Measurements from ENCODE around the gene RAVER1. TPM values are rescaled to one million over a fixed set of nuclear protein-coding genes. Genes with fewer than 3 reads are reported as not detected.

RAVER1 gene
- total RNA-seq, 1 donor from 2014 or later = 24.8 TPM

DNA sequence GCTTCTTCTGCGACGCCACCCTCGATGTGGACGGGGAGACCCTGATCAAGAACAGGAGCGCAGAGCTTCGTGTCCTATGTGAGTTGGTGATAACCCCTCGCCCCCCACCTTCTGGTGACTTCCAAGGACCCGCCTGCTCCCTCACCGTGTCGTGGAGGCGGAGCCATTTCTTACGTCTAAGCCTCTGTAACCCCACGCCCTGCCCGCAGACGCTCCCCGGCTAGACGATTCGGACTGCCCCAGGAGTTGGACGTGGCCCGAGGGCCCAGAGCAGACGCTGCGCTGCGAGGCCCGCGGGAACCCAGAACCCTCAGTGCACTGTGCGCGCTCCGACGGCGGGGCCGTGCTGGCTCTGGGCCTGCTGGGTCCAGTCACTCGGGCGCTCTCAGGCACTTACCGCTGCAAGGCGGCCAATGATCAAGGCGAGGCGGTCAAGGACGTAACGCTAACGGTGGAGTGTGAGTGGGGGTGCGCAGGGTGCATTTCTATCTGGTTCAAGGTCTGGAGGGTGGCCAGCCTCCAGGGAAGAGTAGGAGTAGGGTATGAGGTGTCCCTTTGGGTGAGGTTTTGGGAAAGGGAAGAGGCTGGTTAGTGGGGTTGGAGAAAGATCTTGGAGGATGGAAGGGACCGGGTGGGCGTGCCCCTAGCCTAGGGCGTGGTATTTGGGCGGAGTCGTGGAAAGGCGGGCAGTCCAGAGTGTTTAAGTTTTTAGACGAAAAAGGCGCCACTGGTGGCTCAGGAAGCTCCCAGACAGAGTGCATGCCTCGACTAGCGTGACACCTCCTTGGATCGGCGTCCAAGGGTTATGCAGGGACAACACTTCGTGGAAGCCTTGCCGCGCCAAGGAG, 40.3 kb downstream of the RAVER1 start:
- TF ChIP-seq, protein P1, sequence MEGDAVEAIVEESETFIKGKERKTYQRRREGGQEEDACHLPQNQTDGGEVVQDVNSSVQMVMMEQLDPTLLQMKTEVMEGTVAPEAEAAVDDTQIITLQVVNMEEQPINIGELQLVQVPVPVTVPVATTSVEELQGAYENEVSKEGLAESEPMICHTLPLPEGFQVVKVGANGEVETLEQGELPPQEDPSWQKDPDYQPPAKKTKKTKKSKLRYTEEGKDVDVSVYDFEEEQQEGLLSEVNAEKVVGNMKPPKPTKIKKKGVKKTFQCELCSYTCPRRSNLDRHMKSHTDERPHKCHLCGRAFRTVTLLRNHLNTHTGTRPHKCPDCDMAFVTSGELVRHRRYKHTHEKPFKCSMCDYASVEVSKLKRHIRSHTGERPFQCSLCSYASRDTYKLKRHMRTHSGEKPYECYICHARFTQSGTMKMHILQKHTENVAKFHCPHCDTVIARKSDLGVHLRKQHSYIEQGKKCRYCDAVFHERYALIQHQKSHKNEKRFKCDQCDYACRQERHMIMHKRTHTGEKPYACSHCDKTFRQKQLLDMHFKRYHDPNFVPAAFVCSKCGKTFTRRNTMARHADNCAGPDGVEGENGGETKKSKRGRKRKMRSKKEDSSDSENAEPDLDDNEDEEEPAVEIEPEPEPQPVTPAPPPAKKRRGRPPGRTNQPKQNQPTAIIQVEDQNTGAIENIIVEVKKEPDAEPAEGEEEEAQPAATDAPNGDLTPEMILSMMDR (IDR thresholded peaks at IDR 0.05; ENCODE audit: partially characterized antibody, unreplicated experiment) = no peak
- no peak for DNase-seq

DNA sequence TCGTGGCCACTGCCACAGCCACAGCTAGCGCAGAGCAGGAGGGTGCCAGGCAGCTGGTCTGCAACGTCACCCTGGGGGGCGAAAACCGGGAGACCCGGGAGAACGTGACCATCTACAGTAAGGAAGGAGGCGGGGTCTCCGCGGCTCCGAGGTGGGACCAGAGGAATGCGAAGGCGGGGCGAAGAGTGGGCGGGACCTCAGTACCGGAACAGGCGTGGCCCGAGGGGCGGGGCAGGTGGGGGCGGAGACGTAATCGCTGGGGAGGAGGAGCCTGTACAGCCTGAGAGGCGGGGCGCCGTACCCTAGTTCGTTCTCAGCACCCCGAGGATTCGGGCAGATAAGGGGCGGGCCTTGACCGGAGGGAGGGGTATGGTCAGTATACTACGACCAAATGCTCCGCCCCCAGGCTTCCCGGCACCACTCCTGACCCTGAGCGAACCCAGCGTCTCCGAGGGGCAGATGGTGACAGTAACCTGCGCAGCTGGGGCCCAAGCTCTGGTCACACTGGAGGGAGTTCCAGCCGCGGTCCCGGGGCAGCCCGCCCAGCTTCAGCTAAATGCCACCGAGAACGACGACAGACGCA, 41.0 kb downstream of the RAVER1 start:
- peaks cover 12% of the 10 kb centered on the region for H3K9me3 Mint-ChIP-seq (ENCODE audit: unreplicated experiment)
- peak; percentile 94 for DNase-seq
- peaks cover 38% of the 10 kb centered on the region for H3K27me3 Mint-ChIP-seq (ENCODE audit: unreplicated experiment)
- peak overlapping the region; percentile 84 for H3K4me3 Mint-ChIP-seq (ENCODE audit: unreplicated experiment)
- H3K27ac Mint-ChIP-seq (ENCODE audit: unreplicated experiment) = peak overlapping the region; percentile 80
- H3K4me1 Mint-ChIP-seq (ENCODE audit: low read depth, unreplicated experiment) = peaks cover 5% of the 10 kb centered on the region
- H3K36me3 Mint-ChIP-seq (ENCODE audit: unreplicated experiment) = no peaks in the 10 kb centered on the region
- TF ChIP-seq, protein P1 (IDR thresholded peaks at IDR 0.05; ENCODE audit: partially characterized antibody, unreplicated experiment) = no peak

More for the DNA sequence above, 40.3 kb downstream of the RAVER1 start:
- no peaks in the 10 kb centered on the region for H3K36me3 Mint-ChIP-seq (ENCODE audit: unreplicated experiment)
- peaks cover 9% of the 10 kb centered on the region for H3K9me3 Mint-ChIP-seq (ENCODE audit: unreplicated experiment)
- peak overlapping the region; percentile 84 for H3K4me3 Mint-ChIP-seq (ENCODE audit: unreplicated experiment)
- H3K4me1 Mint-ChIP-seq (ENCODE audit: low read depth, unreplicated experiment) = peaks cover 5% of the 10 kb centered on the region
- peak overlapping the region; percentile 80 for H3K27ac Mint-ChIP-seq (ENCODE audit: unreplicated experiment)
- H3K27me3 Mint-ChIP-seq (ENCODE audit: unreplicated experiment) = peaks cover 35% of the 10 kb centered on the region

DNA sequence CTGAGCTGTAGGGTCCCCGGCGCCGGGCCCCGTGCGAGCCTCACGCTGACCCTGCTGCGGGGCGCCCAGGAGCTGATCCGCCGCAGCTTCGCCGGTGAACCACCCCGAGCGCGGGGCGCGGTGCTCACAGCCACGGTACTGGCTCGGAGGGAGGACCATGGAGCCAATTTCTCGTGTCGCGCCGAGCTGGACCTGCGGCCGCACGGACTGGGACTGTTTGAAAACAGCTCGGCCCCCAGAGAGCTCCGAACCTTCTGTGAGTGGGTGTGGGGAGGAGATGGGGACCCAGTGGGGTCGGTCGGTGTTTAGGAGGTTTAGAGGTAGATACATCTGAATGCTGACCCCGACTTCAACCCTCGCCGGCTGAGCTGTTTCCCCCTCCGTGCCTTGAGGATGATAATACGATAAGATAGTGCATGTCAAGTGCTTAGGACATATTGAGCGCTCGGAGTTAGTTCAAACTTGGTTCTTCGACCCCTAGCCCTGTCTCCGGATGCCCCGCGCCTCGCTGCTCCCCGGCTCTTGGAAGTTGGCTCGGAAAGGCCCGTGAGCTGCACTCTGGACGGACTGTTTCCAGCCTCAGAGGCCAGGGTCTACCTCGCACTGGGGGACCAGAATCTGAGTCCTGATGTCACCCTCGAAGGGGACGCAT, 41.6 kb downstream of the RAVER1 start:
- H3K4me3 Mint-ChIP-seq (ENCODE audit: unreplicated experiment) = peak overlapping the region; percentile 84
- DNase-seq = no peak
- peaks cover 38% of the 10 kb centered on the region for H3K27me3 Mint-ChIP-seq (ENCODE audit: unreplicated experiment)
- TF ChIP-seq, protein P1 (IDR thresholded peaks at IDR 0.05; ENCODE audit: partially characterized antibody, unreplicated experiment) = no peak
- H3K36me3 Mint-ChIP-seq (ENCODE audit: unreplicated experiment) = no peaks in the 10 kb centered on the region
- H3K9me3 Mint-ChIP-seq (ENCODE audit: unreplicated experiment) = peaks cover 12% of the 10 kb centered on the region
- H3K4me1 Mint-ChIP-seq (ENCODE audit: low read depth, unreplicated experiment) = peaks cover 5% of the 10 kb centered on the region
- H3K27ac Mint-ChIP-seq (ENCODE audit: unreplicated experiment) = no peak overlapping the region

DNA sequence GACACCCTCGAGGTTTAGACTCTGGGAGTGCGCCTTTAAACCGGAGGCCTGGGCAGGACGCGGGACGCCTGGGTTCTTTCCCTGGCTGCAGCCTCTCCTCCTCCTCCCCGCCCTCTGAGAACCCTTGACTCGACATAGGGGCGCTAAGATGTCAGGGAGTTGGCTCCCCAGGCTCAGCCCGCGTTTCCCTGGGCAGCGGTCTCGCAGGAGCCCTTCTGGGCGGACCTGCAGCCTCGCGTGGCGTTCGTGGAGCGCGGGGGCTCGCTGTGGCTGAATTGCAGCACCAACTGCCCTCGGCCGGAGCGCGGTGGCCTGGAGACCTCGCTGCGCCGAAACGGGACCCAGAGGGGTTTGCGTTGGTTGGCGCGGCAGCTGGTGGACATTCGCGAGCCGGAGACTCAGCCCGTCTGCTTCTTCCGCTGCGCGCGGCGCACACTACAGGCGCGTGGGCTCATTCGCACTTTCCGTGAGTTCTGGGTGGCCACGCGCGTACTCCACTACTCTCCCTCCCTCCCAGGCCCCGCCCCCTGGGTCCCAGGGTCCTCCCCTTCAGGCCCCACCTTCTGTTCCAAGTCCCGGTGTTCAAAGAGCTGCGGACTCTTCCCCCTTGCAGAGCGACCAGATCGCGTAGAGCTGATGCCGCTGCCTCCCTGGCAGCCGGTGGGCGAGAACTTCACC, 42.3 kb downstream of the RAVER1 start:
- peaks cover 41% of the 10 kb centered on the region for H3K27me3 Mint-ChIP-seq (ENCODE audit: unreplicated experiment)
- no peak overlapping the region for H3K27ac Mint-ChIP-seq (ENCODE audit: unreplicated experiment)
- TF ChIP-seq, protein P1 (IDR thresholded peaks at IDR 0.05; ENCODE audit: partially characterized antibody, unreplicated experiment) = no peak
- peaks cover 5% of the 10 kb centered on the region for H3K4me1 Mint-ChIP-seq (ENCODE audit: low read depth, unreplicated experiment)
- no peaks in the 10 kb centered on the region for H3K36me3 Mint-ChIP-seq (ENCODE audit: unreplicated experiment)
- DNase-seq = peak; percentile 65
- peaks cover 12% of the 10 kb centered on the region for H3K9me3 Mint-ChIP-seq (ENCODE audit: unreplicated experiment)
- peak overlapping the region; percentile 84 for H3K4me3 Mint-ChIP-seq (ENCODE audit: unreplicated experiment)
